Activated CD4-positive, alpha-beta T cell treated with anti-CD3 and anti-CD28 coated beads, Interleukin-2, amount 10 ng/mL, durations not matched to agents 24 days and 14 days (primary cell): ENCODE measurements around the gene SLC52A1. TPM values are rescaled to one million over a fixed set of nuclear protein-coding genes. Genes with fewer than 3 reads are reported as not detected.
"Not testable (repeated sequence)": the region's sequence is repeated elsewhere in the genome, so short reads cannot be mapped to it uniquely, and the experiment has no call there.

Experiments
- DNase-seq: peaks from one replicate; pipeline ENCODE4 v3.0.0; 2022
- H3K27ac Mint-ChIP-seq: one replicate; pipeline ENCODE4 v1.8.0; 2022; ENCODE audit warnings: mild to moderate bottlenecking, mixed read lengths
- H3K27me3 Mint-ChIP-seq: one replicate; pipeline ENCODE4 v1.8.0; 2022; ENCODE audit warnings: mixed read lengths
- H3K36me3 Mint-ChIP-seq: one replicate; pipeline ENCODE4 v1.8.0; 2022; ENCODE audit warnings: low read depth, mild to moderate bottlenecking, mixed read lengths
- H3K4me1 Mint-ChIP-seq: one replicate; pipeline ENCODE4 v1.8.0; 2021; ENCODE audit warnings: mixed read lengths
- H3K4me3 Mint-ChIP-seq: one replicate; pipeline ENCODE4 v1.8.0; 2022; ENCODE audit warnings: mild to moderate bottlenecking, moderate library complexity, mixed read lengths
- H3K9me3 Mint-ChIP-seq: one replicate; pipeline ENCODE4 v1.8.0; 2021; ENCODE audit warnings: mixed read lengths
- intact Hi-C: fragments of 100-400 bp; cut with micrococcal nuclease; formaldehyde crosslinking; loops from one replicate; pipeline ENCODE4 v1.15.1; 2023
- total RNA-seq: library from RNA; stranded (reverse); gene quantifications from 2 replicates; pipeline ENCODE4 v1.2.3, GENCODE V29; 2022

The SLC52A1 gene
- total RNA-seq, result 0.14 TPM in 2 replicates

DNA sequence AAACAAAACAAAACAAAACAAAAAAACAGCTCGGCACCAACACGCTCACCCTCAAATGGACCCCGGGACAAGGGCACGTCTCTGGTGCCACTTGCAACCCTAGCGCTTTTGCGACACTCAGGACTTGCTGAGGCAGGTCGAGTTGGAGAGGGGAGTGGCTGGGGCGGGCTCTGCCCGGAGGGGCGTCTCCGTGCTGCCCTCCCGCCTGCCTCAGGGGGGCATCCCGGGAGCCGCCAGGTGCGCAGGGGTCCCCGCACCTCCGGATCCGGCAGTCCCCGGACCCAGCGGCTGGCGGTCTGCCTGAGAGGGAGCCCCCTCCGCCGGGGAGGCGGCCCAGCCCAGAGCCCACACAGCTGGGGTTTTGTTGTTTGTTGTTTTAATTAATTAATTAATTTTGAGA, at the start of gene SLC52A1:
SLC52A1 (minus strand) TSS at position 112 of the 400 bp plus-strand sequence. CDS start 820 bp downstream, outside the sequence.
- intact Hi-C loops, result no loop called here
- no peak for DNase-seq
- peaks cover 23% of the 10 kb centered on the region for H3K4me1 Mint-ChIP-seq
- peaks cover 3% of the 10 kb centered on the region for H3K36me3 Mint-ChIP-seq
- no peak within 1 kb of the TSS for H3K4me3 Mint-ChIP-seq
- no peak within 1 kb of the TSS for H3K27ac Mint-ChIP-seq
- no peaks in the 10 kb centered on the region for H3K9me3 Mint-ChIP-seq
- H3K27me3 Mint-ChIP-seq, result peaks cover 2% of the 10 kb centered on the region

DNA sequence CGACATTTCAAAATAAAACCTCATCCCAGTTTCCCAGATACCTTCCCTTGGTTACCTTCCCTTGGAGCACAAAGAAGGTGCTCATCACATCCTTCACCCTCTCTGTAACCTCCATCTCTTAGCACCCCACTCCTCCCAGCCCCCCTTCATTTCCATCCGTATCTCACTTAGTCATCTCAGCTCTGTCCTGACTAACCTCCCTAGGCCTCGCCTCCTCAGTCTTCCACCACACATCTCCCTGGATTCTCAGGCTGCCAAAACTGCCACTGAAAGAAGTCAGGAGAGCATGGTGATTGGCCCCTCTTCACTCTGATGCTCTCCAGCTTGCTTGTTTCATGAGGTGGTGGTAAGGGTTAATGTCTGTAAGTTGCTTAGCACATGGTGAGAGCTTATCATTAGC, 45.4 kb upstream of the SLC52A1 start:
- Mint-ChIP-seq H3K9me3 (peaks cover 29% of the 10 kb centered on the region), H3K4me1 (peaks cover 18% of the 10 kb centered on the region), H3K27me3 (no peaks in the 10 kb centered on the region), H3K4me3 (no peak overlapping the region), H3K36me3 (peaks cover 46% of the 10 kb centered on the region), H3K27ac (no peak overlapping the region)
- intact Hi-C loops, result no loop called here
- no peak for DNase-seq

DNA sequence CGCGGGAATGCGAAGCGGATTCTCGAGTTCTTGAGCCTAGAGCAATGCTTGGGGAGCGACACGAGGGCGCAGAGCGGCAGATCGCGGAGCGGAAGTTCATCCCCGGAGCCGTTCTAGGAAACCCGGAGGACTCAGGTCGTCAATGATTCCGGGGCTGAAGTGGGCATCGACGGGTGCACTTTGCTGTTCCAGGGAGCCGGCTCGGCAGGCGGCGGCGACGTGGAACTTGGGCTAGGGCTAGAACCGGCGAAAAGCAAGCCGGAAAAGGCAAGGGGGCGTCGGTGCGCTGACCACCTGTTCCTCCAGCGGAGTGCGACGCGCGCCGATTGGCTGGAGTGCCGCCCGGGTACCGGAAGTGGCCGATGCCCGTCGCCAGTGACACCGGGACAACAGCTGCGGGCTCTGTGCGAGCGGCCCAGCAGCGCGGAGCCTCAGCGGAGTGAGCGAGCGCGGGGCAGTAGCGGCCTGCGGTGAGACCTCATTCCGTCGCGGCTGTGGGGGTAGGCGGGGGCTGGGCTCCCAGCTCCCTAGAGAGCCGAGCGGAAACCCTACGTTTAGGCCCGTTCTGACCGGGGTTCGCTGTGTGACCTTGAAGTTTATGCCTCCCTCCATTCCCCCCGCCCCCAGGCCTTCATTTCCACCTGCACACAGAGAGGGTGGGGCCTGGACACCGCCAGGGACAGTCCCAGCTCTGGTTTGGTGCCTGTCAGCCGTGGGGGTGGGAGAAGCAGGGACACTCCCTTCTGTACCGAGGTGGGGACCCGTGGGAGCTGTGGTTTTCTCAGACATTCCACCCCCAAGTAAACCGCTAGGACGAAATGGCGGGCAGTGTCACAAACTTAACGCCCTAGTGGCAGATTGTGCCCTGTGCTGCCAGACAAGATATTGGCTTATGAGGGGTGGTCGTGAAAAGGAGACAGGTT, 43.1 kb upstream of the SLC52A1 start, which contains the start of gene ZFP3:
ZFP3 (plus strand) TSS at position 362 of the 923 bp plus-strand sequence. CDS start 13,038 bp downstream, outside the sequence.
- peak; percentile 93 for DNase-seq
- peaks cover 2% of the 10 kb centered on the region for H3K27me3 Mint-ChIP-seq
- peaks cover 18% of the 10 kb centered on the region for H3K4me1 Mint-ChIP-seq
- peak within 1 kb of the TSS; percentile 87 for H3K4me3 Mint-ChIP-seq
- H3K36me3 Mint-ChIP-seq, result peaks cover 32% of the 10 kb centered on the region
- H3K9me3 Mint-ChIP-seq, result peaks cover 18% of the 10 kb centered on the region
- peak within 1 kb of the TSS; percentile 92 for H3K27ac Mint-ChIP-seq
- intact Hi-C loops, result loop anchor here (2.0 to 10.0 kb wide), 2 partner anchors 32 to 116 kb away; partner anchors contain the start of genes ZNF232 and ZNF594

DNA sequence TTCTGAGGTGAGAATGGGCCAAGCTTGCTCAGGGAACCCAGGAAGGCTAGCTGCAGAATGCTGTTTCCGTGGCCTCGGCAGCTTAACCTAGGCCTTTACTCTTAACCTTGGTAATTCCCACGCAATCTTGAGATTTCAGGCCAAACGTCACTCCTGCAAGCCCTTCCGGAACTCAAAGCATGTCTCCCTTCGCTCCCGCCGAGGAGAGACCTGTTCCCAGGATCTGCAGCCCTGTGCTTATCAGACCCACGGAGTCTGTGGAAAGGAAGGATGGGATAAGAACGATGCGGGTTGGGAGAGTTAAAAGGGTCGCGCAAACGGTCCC, 42.5 kb upstream of the SLC52A1 start:
- H3K9me3 Mint-ChIP-seq, result peaks cover 14% of the 10 kb centered on the region
- no peak for DNase-seq
- peaks cover 2% of the 10 kb centered on the region for H3K27me3 Mint-ChIP-seq
- H3K4me3 Mint-ChIP-seq, result peak overlapping the region; percentile 87
- peak overlapping the region; percentile 92 for H3K27ac Mint-ChIP-seq
- H3K36me3 Mint-ChIP-seq, result peaks cover 28% of the 10 kb centered on the region
- H3K4me1 Mint-ChIP-seq, result peaks cover 18% of the 10 kb centered on the region
- intact Hi-C loops, result loop anchor here (2.0 to 10.0 kb wide), 2 partner anchors 33 to 117 kb away; partner anchors contain the start of genes ZNF232 and ZNF594

DNA sequence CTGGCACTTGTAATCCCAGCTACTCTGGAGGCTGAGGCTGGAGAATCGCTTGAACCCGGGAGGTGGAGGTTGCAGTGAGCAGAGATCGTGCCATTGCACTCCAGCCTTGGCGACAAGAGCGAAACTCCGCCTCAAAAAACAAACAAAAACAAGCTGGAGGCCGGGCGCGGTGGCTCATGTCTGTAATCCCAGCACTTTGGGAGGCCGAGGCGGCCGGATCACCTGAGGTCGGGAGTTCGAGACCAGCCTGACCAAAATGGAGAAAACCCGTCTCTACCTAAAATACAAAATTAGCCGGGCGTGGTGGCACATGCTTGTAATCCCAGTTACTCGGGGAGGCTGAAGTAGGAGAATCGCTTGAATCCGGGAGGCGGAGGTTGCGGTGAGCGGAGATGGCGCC, 42.0 kb upstream of the SLC52A1 start:
- H3K4me3 Mint-ChIP-seq, result peak overlapping the region; percentile 87
- intact Hi-C loops, result loop anchor here (10.0 kb wide), 1 partner anchor 118 kb away; the partner anchor contains the start of gene ZNF594

DNA sequence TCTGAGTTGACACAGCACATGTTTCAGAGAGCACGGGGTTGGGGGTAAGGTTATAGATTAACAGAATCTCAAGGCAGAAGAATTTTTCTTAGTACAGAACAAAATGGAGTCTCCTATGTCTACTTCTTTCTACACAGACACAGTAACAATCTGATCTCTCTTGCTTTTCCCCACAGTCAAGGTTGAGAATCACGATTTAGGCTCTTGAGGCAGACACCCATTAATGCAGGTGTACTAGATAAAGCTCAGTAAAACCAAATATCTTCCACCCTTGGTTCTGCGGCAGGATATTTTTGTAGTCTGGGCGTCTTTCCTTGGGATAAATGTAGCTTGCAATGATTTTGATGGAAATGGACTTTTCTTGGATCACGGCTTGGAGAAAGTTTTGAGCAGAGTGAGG, 40.2 kb upstream of the SLC52A1 start:
- H3K27ac Mint-ChIP-seq, H3K27me3 Mint-ChIP-seq, H3K4me3 Mint-ChIP-seq, DNase-seq, H3K9me3 Mint-ChIP-seq: not testable (repeated sequence)
- intact Hi-C loops, result loop anchor here (10.0 kb wide), 1 partner anchor 119 kb away; the partner anchor contains the start of gene ZNF594
- H3K4me1 Mint-ChIP-seq, result peaks cover 15% of the 10 kb centered on the region
- peaks cover 14% of the 10 kb centered on the region for H3K36me3 Mint-ChIP-seq

More for the DNA sequence above, 42.0 kb upstream of the SLC52A1 start:
- not testable (repeated sequence) for DNase-seq, H3K27me3 Mint-ChIP-seq
- peaks cover 13% of the 10 kb centered on the region for H3K9me3 Mint-ChIP-seq
- H3K4me1 Mint-ChIP-seq, result peaks cover 18% of the 10 kb centered on the region
- peaks cover 23% of the 10 kb centered on the region for H3K36me3 Mint-ChIP-seq
- peak overlapping the region; percentile 92 for H3K27ac Mint-ChIP-seq

DNA sequence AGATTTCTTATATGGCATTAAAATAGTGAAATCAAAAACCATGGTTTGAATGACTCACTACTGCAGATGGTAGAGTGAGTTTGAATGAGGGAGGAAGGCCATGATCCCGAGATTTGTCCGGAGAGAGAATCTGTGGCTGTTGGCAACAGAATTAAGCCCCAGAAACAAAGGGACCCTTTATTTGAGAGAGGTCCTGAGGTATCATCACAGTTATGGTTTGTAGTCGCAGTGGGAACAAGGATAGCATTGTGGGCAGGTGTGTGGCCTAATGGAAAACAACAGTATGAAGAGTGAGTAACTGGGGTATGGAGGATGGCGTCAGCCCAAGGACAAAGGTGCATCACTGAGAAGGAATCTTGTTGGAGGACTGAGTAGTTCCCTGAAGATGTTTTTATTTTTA, 34.5 kb upstream of the SLC52A1 start:
- H3K4me3 Mint-ChIP-seq, result no peak overlapping the region
- H3K9me3 Mint-ChIP-seq, result no peaks in the 10 kb centered on the region
- DNase-seq, result no peak
- peaks cover 2% of the 10 kb centered on the region for H3K27me3 Mint-ChIP-seq
- intact Hi-C loops, result loop anchor here (10.0 kb wide), 1 partner anchor 125 kb away; the partner anchor contains the start of gene ZNF594
- H3K4me1 Mint-ChIP-seq, result no peaks in the 10 kb centered on the region
- H3K27ac Mint-ChIP-seq, result no peak overlapping the region
- peaks cover 7% of the 10 kb centered on the region for H3K36me3 Mint-ChIP-seq

DNA sequence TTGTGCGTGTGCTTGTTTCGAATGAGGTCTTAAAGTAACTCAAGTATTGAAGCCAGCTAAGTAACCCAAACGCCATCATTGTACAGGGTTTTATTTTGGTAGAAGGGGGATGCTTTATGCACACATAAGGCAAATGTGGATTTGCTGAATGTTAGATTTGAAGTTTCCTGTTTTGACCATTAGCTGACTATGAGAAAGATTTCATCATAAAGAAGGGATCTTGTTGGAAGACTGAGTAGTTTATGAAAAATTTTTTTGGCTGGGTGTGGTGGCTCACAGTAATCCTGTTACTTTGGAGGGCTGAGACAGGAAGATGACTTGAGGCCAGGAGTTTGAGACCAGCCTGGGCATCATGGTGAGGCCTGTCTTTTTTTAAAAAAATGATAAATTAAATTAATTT, 33.0 kb upstream of the SLC52A1 start:
- Mint-ChIP-seq H3K27me3 (no peaks in the 10 kb centered on the region), H3K36me3 (peaks cover 7% of the 10 kb centered on the region), H3K9me3 (no peaks in the 10 kb centered on the region), H3K27ac (no peak overlapping the region), H3K4me1 (no peaks in the 10 kb centered on the region), H3K4me3 (no peak overlapping the region)
- no peak for DNase-seq
- intact Hi-C loops, result no loop called here

DNA sequence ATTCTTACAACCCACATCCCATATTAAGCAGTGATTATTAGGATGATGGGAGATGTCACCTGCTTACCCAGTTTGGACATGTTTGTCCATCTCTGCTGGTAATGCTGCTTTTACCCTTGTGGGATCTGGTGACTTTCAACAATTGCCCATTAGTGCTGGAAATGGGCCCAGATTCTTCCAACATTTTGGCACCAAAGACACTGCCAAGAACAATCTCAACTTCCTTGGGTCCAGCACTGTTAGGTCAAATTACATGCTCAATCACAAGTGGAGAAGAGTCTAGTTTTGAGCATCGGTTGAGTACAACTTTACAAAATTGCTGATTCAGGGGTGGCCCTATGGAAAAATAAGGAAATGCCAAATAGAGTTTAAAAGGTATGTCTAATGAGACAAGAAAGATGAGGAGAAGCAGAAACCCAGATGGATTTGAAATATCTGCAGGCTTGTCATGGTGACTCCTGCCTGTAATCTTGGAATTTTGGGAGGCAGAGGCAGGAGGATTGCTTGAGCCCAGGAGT, 30.1 kb upstream of the SLC52A1 start:
- H3K4me3 Mint-ChIP-seq, result no peak overlapping the region
- no peaks in the 10 kb centered on the region for H3K9me3 Mint-ChIP-seq
- no peak overlapping the region for H3K27ac Mint-ChIP-seq
- intact Hi-C loops, result no loop called here
- peaks cover 2% of the 10 kb centered on the region for H3K4me1 Mint-ChIP-seq
- no peak for DNase-seq
- no peaks in the 10 kb centered on the region for H3K27me3 Mint-ChIP-seq
- H3K36me3 Mint-ChIP-seq, result peaks cover 7% of the 10 kb centered on the region

DNA sequence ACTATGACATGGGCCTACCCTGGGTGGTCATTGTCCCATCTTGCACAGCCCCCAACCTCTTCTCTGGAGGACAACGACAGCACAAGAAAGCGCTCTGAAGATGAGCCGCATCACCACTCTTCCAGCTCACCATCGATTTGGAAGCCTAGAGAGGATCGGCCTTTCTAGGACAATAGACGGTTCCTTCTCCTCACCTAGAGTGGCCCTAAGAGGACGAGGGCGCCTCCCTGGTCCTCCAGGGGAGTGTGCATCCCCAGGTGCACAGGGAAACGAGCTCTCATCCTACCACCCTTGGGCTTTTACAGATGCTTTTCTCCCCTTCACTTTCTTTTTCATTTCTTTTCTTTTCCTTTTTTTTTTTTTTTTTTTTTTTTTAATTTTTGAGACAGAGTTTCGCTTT, 20.3 kb upstream of the SLC52A1 start:
- intact Hi-C loops, result no loop called here
- H3K36me3 Mint-ChIP-seq, result peaks cover 13% of the 10 kb centered on the region
- no peak overlapping the region for H3K27ac Mint-ChIP-seq
- H3K9me3 Mint-ChIP-seq, result no peaks in the 10 kb centered on the region
- H3K27me3 Mint-ChIP-seq, result no peaks in the 10 kb centered on the region
- no peak overlapping the region for H3K4me3 Mint-ChIP-seq
- DNase-seq, result no peak
- H3K4me1 Mint-ChIP-seq, result no peaks in the 10 kb centered on the region

DNA sequence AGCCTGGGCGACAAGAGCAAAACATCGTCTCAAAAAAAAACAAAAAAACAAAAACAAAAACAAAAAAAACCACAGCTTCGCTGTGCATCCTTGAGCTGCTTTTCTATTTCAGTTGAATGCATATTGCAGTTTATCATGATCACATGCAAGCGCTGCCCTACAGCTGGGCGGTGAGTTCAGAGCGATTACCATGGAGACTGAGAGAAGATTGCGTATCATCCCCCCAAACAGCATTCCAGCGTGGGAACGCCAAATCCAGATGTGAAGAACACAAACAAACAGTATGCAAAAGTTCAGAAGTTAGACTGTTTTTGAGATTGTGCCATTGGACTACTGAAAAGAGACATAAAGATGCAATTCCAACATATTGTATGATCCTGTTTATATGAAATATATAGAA, 15.1 kb upstream of the SLC52A1 start:
- intact Hi-C loops, result no loop called here
- Mint-ChIP-seq H3K27ac (peak overlapping the region; percentile 29), H3K9me3 (no peaks in the 10 kb centered on the region), H3K4me3 (no peak overlapping the region), H3K27me3 (no peaks in the 10 kb centered on the region), H3K36me3 (peaks cover 19% of the 10 kb centered on the region), H3K4me1 (peaks cover 27% of the 10 kb centered on the region)
- no peak for DNase-seq

DNA sequence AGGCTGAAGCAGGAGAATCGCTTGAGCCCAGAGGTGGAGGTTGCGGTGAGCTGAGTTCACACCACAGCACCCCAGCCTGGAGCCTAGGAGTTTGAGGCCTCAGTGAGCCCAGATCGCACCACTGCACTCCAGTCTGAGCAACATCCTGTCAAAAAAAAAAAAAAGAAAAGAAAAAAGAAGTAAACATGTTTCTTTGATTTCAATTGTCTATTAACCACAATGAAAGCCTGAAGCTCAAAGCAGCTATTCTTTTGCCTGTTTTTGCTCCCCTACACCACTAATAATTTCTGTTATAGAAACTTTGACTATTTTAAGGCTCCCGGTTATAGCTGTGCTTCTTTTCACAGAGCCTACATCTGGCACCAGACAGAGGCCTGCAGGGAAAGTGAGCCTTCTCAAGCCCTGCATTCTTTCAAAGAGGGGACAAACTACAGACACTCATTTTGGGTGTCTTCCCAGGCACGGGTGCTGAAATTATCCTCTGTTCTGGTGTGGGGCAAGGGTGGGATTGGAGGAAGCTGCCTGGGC, 14.2 kb upstream of the SLC52A1 start:
- Mint-ChIP-seq H3K27ac (peak overlapping the region; percentile 68), H3K27me3 (no peaks in the 10 kb centered on the region), H3K4me3 (peak overlapping the region; percentile 8), H3K9me3 (no peaks in the 10 kb centered on the region), H3K36me3 (peaks cover 17% of the 10 kb centered on the region), H3K4me1 (peaks cover 31% of the 10 kb centered on the region)
- intact Hi-C loops, result loop anchor here (2.0 kb wide), 1 partner anchor 19 kb away; no protein-coding TSS in a partner anchor
- DNase-seq, result peak; percentile 86

DNA sequence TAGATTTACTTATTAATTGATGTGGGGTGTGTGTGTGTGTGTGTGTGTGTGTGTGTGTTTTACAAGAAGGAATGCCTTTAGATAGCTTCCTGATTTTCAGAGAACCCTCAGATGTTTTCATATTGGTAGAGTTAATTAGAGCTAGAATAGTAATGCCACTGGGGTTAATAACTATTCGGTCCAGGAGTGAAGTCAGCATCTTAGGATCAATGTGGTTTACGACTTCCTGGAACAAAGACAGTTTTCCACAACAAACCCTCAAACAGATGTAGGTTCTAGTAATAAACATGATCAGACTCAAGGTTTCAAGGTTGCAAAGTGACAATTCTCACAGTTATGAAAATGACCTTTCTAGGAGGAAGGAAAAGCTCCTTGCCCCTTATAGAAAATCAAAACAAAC, 12.2 kb upstream of the SLC52A1 start:
- intact Hi-C loops, result no loop called here
- H3K27me3 Mint-ChIP-seq, result no peaks in the 10 kb centered on the region
- peaks cover 14% of the 10 kb centered on the region for H3K36me3 Mint-ChIP-seq
- H3K4me3 Mint-ChIP-seq, result peak overlapping the region; percentile 51
- DNase-seq, result no peak
- peaks cover 44% of the 10 kb centered on the region for H3K4me1 Mint-ChIP-seq
- H3K9me3 Mint-ChIP-seq, result no peaks in the 10 kb centered on the region
- H3K27ac Mint-ChIP-seq, result peak overlapping the region; percentile 83

DNA sequence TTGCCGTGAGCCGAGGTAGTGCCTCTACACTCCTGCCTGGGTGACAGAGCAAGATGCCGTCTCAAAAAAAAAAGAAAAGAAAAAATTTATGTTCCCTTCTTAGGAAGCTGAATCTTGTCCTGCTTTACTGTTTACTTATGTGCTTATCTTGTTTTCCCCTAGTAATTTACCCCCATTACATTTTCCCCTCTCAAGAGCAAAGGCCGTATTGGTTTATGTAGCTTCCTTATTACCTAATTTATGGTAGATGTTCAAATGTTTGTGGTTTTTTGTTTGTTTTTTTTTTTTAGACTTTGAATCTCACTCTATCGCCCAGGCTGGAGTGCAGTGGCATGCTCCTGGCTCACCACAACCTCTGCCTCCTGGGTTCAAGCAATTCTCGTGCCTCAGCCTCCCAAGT, 10.3 kb upstream of the SLC52A1 start:
- intact Hi-C loops, result no loop called here
- Mint-ChIP-seq H3K36me3 (peaks cover 14% of the 10 kb centered on the region), H3K27me3 (no peaks in the 10 kb centered on the region), H3K27ac (peak overlapping the region; percentile 52), H3K9me3 (no peaks in the 10 kb centered on the region), H3K4me1 (peaks cover 51% of the 10 kb centered on the region), H3K4me3 (peak overlapping the region; percentile 37)
- no peak for DNase-seq
